Heart right ventricle (tissue), 16 donors: ENCODE data around the gene FOXC1. TPM values are rescaled to one million over a fixed set of nuclear protein-coding genes. Genes with fewer than 3 reads are reported as not detected.

Source experiments
- ATAC-seq, 8 donors: fragments of 200-7000 bp; cut with Tn5 transposase; one replicate each; pipeline ENCODE4 v1.9.1; 2020; ENCODE audit warnings: mild to moderate bottlenecking in 8 of 8, moderate library complexity in 8 of 8, moderate number of reproducible peaks in 1 of 8
- DNase-seq, 2 donors: peaks; one replicate each; pipeline ENCODE4 v3.0.0-alpha.2; 2020
- H3K27ac ChIP-seq, 10 donors: fragments of 200-600 bp; sonication (generic) in 2 of 10; one replicate each; pipeline versions ENCODE4 v1.5.0 to v1.8.0; 2020 to 2022; ENCODE audit warnings: mild to moderate bottlenecking in 3 of 10
- H3K27me3 ChIP-seq, 7 donors: fragments of 200-600 bp; one replicate each; pipeline ENCODE4 v1.8.0; 2021 to 2022; ENCODE audit warnings: mild to moderate bottlenecking in 2 of 7
- H3K36me3 ChIP-seq, 9 donors: fragments of 200-600 bp; sonication (generic) in 1 of 9; one replicate each; pipeline versions ENCODE4 v1.5.0 to v1.8.0; 2020 to 2022; ENCODE audit warnings: mild to moderate bottlenecking in 2 of 9
- H3K4me1 ChIP-seq, 9 donors: fragments of 200-600 bp; sonication (generic) in 1 of 9; one replicate each; pipeline versions ENCODE4 v1.5.0 to v1.8.0; 2020 to 2022; ENCODE audit warnings: mild to moderate bottlenecking in 4 of 9
- H3K4me3 ChIP-seq, 10 donors: fragments of 200-600 bp; sonication (generic) in 2 of 10; one replicate each; pipeline versions ENCODE4 v1.5.0 to v1.8.0; 2020 to 2022; ENCODE audit warnings: mild to moderate bottlenecking in 7 of 10, moderate library complexity in 2 of 10
- H3K9me3 ChIP-seq, 11 donors: fragments of 200-600 bp in 10 of 11; sonication (generic) in 2 of 11; one replicate each; pipeline versions ENCODE4 v1.5.0 to v1.8.0; 2013 to 2022; ENCODE audit warnings: mild to moderate bottlenecking in 2 of 11, control low read depth in 1 of 11, moderate library complexity in 1 of 11
- WGBS, 2 donors: extraction: QIAGEN DNeasy Blood & Tissue Kit; methylation state at CpG; one replicate each; pipeline ENCODE4 v1.1.7; 2013; ENCODE audit warnings: inconsistent platforms in 1 of 2; 5-methylcytosine and 5-hydroxymethylcytosine counted together
- intact Hi-C, 10 donors: fragments of 100-400 bp; cut with DNase I; formaldehyde crosslinking; loops; one replicate each; pipeline versions ENCODE4 v1.11.1 to v1.14.2; 2022
- polyA plus RNA-seq, 2 donors: library from polyadenylated mRNA; stranded (reverse); fragments of 200-250 nt; gene quantifications; one replicate each; pipeline ENCODE4 v1.2.3, GENCODE V29; 2013
- total RNA-seq, 10 donors: library from RNA; stranded (reverse); fragmentation: NEBNext Ultra II Directional in 3 of 10; extraction: Animal tissue kit (Norgen Biotek cat#: 25700) in 3 of 10; gene quantifications; one replicate each; pipeline versions ENCODE4 v1.2.1 to v1.2.4, GENCODE V29; 2021 to 2023
- TF ChIP-seq, protein P1 (sequence below), 9 donors: fragments of 200-600 bp; sonication (generic) in 2 of 9; IDR thresholded peaks; one replicate each; pipeline versions ENCODE4 v1.5.0 to v1.8.0; 2021 to 2022; ENCODE audit warnings: antibody characterized with exemption in 9 of 9, mild to moderate bottlenecking in 5 of 9, moderate library complexity in 1 of 9
- donor health status: Arrhythmogenic right ventricular cardiomyopathy.
- donor health status: ischemic (EF 13 %, LVEDD 7.1; RV severe dilation, severe dysfunction).
- donor health status: healthy with polysubstance abuse.
- donor health status: DM: no; HTN: yes; CAD: no.
- donor health status: DM: no; HTN: no; CAD: no.
- donor health status: ischemic (EF 25% LVEDD 6.9; RV normal size, moderate dysfunction).
- donor health status: ischemic (EF 25% LVEDD 5.7; RV mildly dilated, moderate dysfunction).
- donor health status: healthy.
- donor health status: DM: yes; HTN: yes; CAD: no.
- donor health status: Ischemic cardiomyopathy.
- donor health status: ischemic (EF 35%, LVEDD 5.7; RV mildly dilated, moderate dysfunction).
- donor health status: nonischemic (EF 11% LVEDD 7.7; RV severe dilation, severe dysfunction).
- donor health status: DM: yes; HTN: yes; CAD: no.
- donor health status: PGD.
- donor health status: ischemic (EF 29% LVEDD 5.4; RV normal size, mild dysfunction).
- donor health status: nonischemic (EF 23%, LVEDD 6.1; RV moderate dilation, normal function).

The FOXC1 gene
- total and polyA plus RNA-seq, 12 donors = 2.8 to 7.4 (median 4.0) TPM

DNA sequence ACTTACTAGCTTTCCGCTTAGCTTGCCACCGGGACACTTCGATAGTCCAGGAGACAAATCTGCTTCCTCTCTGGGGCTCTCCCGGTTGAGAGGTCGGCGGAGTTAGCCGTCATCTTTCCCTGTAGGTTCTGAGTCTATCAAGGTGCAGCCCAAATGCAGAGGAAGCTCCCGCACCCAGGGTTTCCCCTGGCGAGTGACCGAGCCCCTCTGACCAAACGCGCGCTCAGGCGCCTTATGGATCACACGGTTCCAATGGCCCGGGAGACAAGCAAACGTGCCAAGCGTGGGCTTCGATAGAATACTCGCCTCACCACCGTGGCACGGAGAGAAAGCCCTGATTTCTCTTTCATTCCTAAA lies 15.8 kb upstream of the FOXC1 start:
- no peaks in the 10 kb centered on the region for H3K9me3 ChIP-seq
- H3K4me1 ChIP-seq = peaks cover 0 to 11% (median 7%) of the 10 kb centered on the region in 9 donors
- no peak overlapping the region for H3K4me3 ChIP-seq
- ATAC-seq (no peak), DNase-seq (no peak)
- no peaks in the 10 kb centered on the region for H3K36me3 ChIP-seq
- H3K27ac ChIP-seq = no peak overlapping the region
- H3K27me3 ChIP-seq = peaks cover 4 to 59% (median 33%) of the 10 kb centered on the region in 7 donors
- WGBS, 2 donors = 65 to 72% methylated on average over 22 of the region's 22 CpGs
- TF ChIP-seq, protein P1, sequence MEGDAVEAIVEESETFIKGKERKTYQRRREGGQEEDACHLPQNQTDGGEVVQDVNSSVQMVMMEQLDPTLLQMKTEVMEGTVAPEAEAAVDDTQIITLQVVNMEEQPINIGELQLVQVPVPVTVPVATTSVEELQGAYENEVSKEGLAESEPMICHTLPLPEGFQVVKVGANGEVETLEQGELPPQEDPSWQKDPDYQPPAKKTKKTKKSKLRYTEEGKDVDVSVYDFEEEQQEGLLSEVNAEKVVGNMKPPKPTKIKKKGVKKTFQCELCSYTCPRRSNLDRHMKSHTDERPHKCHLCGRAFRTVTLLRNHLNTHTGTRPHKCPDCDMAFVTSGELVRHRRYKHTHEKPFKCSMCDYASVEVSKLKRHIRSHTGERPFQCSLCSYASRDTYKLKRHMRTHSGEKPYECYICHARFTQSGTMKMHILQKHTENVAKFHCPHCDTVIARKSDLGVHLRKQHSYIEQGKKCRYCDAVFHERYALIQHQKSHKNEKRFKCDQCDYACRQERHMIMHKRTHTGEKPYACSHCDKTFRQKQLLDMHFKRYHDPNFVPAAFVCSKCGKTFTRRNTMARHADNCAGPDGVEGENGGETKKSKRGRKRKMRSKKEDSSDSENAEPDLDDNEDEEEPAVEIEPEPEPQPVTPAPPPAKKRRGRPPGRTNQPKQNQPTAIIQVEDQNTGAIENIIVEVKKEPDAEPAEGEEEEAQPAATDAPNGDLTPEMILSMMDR (IDR thresholded peaks at IDR 0.05) = no peak
- intact Hi-C loops = loop anchor here in 2 of 10 donors (10.0 kb wide), 2 partner anchors 851 to 1101 kb away; no protein-coding TSS in a partner anchor

DNA sequence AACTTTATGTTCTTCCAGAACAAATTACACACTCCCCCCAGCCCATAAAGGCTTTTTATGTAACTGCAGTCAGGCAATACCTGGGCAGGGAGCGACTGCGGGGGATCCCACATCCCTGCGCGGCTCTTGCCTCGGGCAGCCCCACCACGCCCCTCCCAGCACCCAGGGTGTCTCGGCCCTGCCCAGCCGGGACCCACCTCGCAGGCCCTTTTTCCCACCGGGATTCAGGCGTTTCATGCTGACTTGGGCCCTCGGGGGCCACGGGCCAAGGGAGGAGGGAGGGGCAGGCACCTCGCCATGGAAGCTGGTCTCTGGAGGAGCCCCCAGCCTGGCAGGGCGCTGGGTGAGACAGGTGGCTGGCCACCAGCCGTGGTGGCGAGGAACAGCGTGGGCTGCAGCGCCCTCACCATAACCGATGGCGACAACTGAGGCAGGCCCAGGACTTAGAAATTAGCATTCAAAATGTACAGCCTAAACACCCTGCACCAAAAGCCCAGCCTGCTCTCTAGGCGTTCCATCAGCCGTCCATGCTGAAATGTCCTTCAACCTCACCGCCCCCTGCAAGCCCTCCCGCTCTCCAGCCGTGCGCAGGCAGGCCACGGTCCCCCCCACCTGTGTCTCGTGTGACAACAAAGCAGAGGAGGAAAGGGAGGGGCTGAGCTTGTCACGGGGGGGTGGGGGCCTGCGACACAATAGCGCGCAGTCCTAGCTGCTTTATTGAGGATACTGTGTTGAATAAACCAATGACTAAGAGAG lies 15.1 kb upstream of the FOXC1 start:
- intact Hi-C loops = loop anchor here in 8 of 10 donors (5.0 to 10.0 kb wide), 11 partner anchors 603 to 1158 kb away; partner anchors contain the start of gene MYLK4 (in 2 of the 8)
- H3K27ac ChIP-seq = no peak overlapping the region
- peak in 2 of 8 donors; percentile 27 to 39 for ATAC-seq
- H3K36me3 ChIP-seq = no peaks in the 10 kb centered on the region
- H3K9me3 ChIP-seq = no peaks in the 10 kb centered on the region
- peaks cover 4 to 66% (median 39%) of the 10 kb centered on the region in 7 donors for H3K27me3 ChIP-seq
- WGBS, 2 donors = 74 to 76% methylated on average over 33 of the region's 33 CpGs
- no peak for DNase-seq
- H3K4me1 ChIP-seq = peaks cover 0 to 11% (median 7%) of the 10 kb centered on the region in 9 donors
- H3K4me3 ChIP-seq = no peak overlapping the region
- TF ChIP-seq, protein P1 (IDR thresholded peaks at IDR 0.05) = no peak

DNA sequence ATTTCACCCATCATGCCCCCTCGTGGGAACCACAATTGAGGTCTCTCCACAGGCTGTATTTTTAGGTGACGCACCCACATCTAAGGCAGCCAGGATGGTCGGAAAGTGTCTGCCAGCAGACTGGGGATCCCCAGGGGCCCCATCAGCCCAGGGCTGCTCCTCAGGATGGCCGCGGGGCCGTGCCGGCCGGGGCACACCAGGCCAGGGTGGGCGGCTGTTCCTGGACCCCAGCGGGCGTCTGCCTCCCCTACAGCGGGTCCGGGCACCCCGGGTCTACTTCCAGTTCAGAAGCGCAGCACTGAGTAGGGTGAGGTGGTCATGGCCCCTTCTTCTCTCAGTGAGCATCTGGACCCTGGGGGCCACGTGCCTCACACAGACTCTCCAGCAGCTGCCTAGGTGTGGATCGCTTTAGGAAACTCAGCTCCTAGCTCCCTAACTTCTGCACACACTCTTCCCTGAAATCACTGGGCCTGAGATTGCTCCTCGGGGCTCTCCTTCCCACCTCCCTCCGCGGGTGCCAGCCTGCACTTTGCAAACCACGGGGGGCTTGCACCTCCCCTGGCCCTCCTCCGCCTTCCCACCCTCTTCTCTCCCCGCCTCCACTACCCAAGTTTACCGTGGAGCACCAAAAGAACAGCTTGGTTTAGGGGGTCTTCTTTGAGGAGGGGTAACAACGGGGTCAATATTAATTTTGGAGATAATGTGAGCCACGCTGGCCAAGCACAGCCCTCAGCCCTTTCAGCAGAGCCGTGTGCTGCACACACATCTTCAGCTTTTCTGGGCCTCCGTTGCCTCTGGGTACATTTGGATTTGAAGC lies 14.2 kb upstream of the FOXC1 start:
- Histone ChIP-seq H3K4me3 (peak overlapping the region in 9 of 10 donors; percentile 7 to 47 (median 33)), H3K9me3 (no peaks in the 10 kb centered on the region), H3K36me3 (no peaks in the 10 kb centered on the region), H3K4me1 (peaks cover 0 to 11% (median 7%) of the 10 kb centered on the region in 9 donors), H3K27ac (no peak overlapping the region), H3K27me3 (peaks cover 4 to 73% (median 45%) of the 10 kb centered on the region in 7 donors)
- DNase-seq (no peak), ATAC-seq (peak in 1 of 8 donors; percentile 20)
- TF ChIP-seq, protein P1 (IDR thresholded peaks at IDR 0.05) = no peak
- 55% methylated on average over 28 of the region's 28 CpGs for WGBS, 2 donors
- intact Hi-C loops = loop anchor here in 9 of 10 donors (1.0 to 10.0 kb wide), 16 partner anchors 599 to 1157 kb away; partner anchors contain the start of gene MYLK4 (in 2 of the 9)
